LNCaP clone FGC (cell line): Measurements from ENCODE around the gene VEGFC.

Experiments
- DNase-seq: peaks from one replicate; pipeline ENCODE4 v3.0.0-alpha.2; 2011; ENCODE audit warnings: low read depth
- H3K4me3 ChIP-seq: 2 replicates; pipeline ENCODE4 v1.5.1; 2011; ENCODE audit warnings: mild to moderate bottlenecking, low read depth, low read length, control low read depth
- CTCF ChIP-seq: IDR thresholded peaks from 2 replicates; pipeline ENCODE4 v1.5.1; 2012; ENCODE audit warnings: mild to moderate bottlenecking; ENCODE audit not compliant: control insufficient read depth, insufficient read depth; ENCODE audit errors: extremely low read depth

Gene VEGFC

GRCh38 chr4:176638992-176639391 is 153.7 kb downstream of the VEGFC start:
- H3K4me3 ChIP-seq, result no peak overlapping the region
- DNase-seq, result no peak
- no peak for TF ChIP-seq CTCF

GRCh38 chr4:176636292-176636691 is 156.4 kb downstream of the VEGFC start:
- no peak for DNase-seq
- H3K4me3 ChIP-seq, result no peak overlapping the region
- TF ChIP-seq CTCF, result no peak

- H3K4me3 ChIP-seq, result no peak overlapping the region
- TF ChIP-seq CTCF, result no peak
- no peak for DNase-seq
These were observed 157.1 kb downstream of the VEGFC start for GRCh38 chr4:176635372-176636261.
